Dermis blood vessel endothelial cell (primary cell): ENCODE data around the gene LCN1. TPM values are rescaled to one million over a fixed set of nuclear protein-coding genes. Genes with fewer than 3 reads are reported as not detected.

Experiments
- DNase-seq: peaks from one replicate; pipeline ENCODE4 v3.0.0; 2010
- total RNA-seq: library from RNA; depleted of rRNA; stranded (reverse); fragments of >200 nt; gene quantifications from 2 replicates; pipeline ENCODE4 v1.2.3, GENCODE V29; 2014

The LCN1 gene
- total RNA-seq, 1 donor from 2014 or later, result not detected

DNA sequence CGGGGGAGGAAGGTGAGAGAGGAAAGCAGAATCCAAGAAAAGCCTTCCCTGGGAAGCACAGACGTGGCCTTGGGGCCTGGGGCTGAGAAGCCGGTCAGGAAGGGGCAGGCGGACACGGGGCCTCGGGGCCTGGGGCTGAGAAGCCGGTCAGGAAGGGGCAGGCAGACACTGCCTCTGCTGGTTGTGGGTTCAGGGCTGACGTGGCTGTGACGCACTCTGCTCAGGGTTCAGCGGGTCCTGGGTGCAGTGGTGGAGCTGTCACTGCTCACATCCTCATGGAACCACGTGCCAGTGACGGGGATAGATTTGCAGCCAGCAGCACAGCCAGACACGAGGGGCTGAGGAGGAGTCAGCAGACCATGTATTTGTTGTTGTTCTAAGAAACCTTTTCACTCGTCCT, 53.1 kb downstream of the LCN1 start:
- no peak for DNase-seq

DNA sequence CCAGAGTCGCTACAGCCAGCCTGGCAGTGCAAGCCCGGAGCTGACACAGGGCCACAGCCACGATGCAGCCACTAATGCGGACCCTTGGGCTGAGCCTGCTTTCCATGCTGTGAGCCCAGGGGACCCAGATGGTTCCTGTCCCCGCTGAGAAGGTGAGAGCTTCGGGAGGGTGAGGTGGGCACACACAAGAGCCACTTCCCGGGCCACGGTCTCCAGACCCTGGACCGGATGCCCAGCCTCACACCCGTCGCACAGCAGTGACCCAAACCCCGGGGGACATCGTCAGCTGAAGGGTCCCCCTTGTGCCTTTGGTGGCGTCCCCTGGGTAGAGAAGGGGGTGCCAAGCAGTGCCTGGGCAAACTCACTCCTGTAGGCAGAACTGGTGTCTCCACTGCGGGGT, 53.7 kb downstream of the LCN1 start:
- no peak for DNase-seq

Other genes starting within 250 kb of the LCN1 start
- gene PPP1R26, start 41.7 kb upstream of the LCN1 start, total RNA-seq, result 17.0 and 20.8 TPM in 2 replicates
- gene MRPS2, start 20.8 kb upstream of the LCN1 start, total RNA-seq, result 13.4 and 19.5 TPM in 2 replicates
- gene OBP2A, start 24.7 kb downstream of the LCN1 start, total RNA-seq, result not detected in 2 replicates
- not detected in 2 replicates for gene PAEP, start 40.3 kb downstream of the LCN1 start, total RNA-seq
- gene GLT6D1, start 118.1 kb downstream of the LCN1 start, total RNA-seq, result not detected in 2 replicates
- not detected in 2 replicates for gene LCN9, start 141.9 kb downstream of the LCN1 start, total RNA-seq
- gene SOHLH1, start 178.0 kb downstream of the LCN1 start, total RNA-seq, result 0.05 TPM in 1 of 2 replicates, not detected in the other
- not detected in 2 replicates for gene KCNT1, start 180.7 kb downstream of the LCN1 start, total RNA-seq